PC-9 (cell line): Measurements from ENCODE around the gene MPL. TPM values are rescaled to one million over a fixed set of nuclear protein-coding genes. Genes with fewer than 3 reads are reported as not detected.

Experiments used
- BruUV-seq: library from RNA; stranded (reverse); fragments of 400-500 nt; replicated peaks from 2 replicates; lab custom pipeline; 2021; lab: Mats Ljungman, UMichigan
- CTCF ChIA-PET: fragments of 300-600 bp; sonication (Branson Sonifier 250); formaldehyde crosslinking; loops from one replicate; lab custom pipeline; 2022; ENCODE audit warnings: antibody characterized with exemption; lab: Charles Lee
- POLR2A ChIA-PET: fragments of 300-600 bp; sonication (Branson Sonifier 250); formaldehyde crosslinking; loops from one replicate; lab custom pipeline; 2022; ENCODE audit warnings: antibody characterized with exemption; ENCODE audit not compliant: unreplicated experiment; lab: Charles Lee
- DNase-seq, 2 experiments: peaks; one replicate each; pipeline versions ENCODE4 v3.0.0 to v3.0.0-alpha.2; 2015 to 2022; ENCODE audit warnings: mixed read lengths in 1 of 2
- H2AFZ ChIP-seq: fragments of 200-600 bp; sonication (generic); 2 replicates; pipeline ENCODE4 v1.8.1; 2017; ENCODE audit warnings: antibody characterized with exemption
- H3F3A ChIP-seq: fragments of 200-600 bp; sonication (generic); 2 replicates; pipeline ENCODE4 v1.8.1; 2017; ENCODE audit warnings: antibody characterized with exemption, mild to moderate bottlenecking, low read depth; ENCODE audit not compliant: insufficient read depth
- H3K27ac ChIP-seq: fragments of 200-600 bp; sonication (generic); 2 replicates; pipeline ENCODE4 v1.6.1; 2016; ENCODE audit warnings: mixed run types
- H3K27me3 ChIP-seq: fragments of 200-600 bp; sonication (generic); 2 replicates; pipeline ENCODE4 v1.6.1; 2016; ENCODE audit warnings: low read depth, mixed run types; ENCODE audit not compliant: insufficient read depth
- H3K36me3 ChIP-seq: fragments of 200-600 bp; sonication (generic); 2 replicates; pipeline ENCODE4 v1.6.1; 2016; ENCODE audit warnings: low read depth, mixed run types
- H3K4me1 ChIP-seq: fragments of 200-600 bp; sonication (generic); replicated peaks from 2 replicates; pipeline ENCODE4 v1.6.1; 2016; ENCODE audit warnings: mixed run types; ENCODE audit not compliant: insufficient read depth
- H3K4me2 ChIP-seq: fragments of 200-600 bp; sonication (generic); 2 replicates; pipeline ENCODE4 v1.6.1; 2017; ENCODE audit warnings: mixed run types
- H3K4me3 ChIP-seq: fragments of 200-600 bp; sonication (generic); 2 replicates; pipeline ENCODE4 v1.6.1; 2016; ENCODE audit warnings: mixed run types
- H3K79me2 ChIP-seq: fragments of 200-600 bp; sonication (generic); 2 replicates; pipeline ENCODE4 v1.6.1; 2017; ENCODE audit warnings: low read depth, mixed run types
- H3K9me2 ChIP-seq: fragments of 200-600 bp; sonication (generic); 2 replicates; pipeline ENCODE4 v1.8.1; 2017; ENCODE audit warnings: mild to moderate bottlenecking; ENCODE audit not compliant: insufficient read depth
- H3K9me3 ChIP-seq: fragments of 200-600 bp; sonication (generic); 2 replicates; pipeline ENCODE4 v1.8.1; 2016; ENCODE audit warnings: low read depth; ENCODE audit not compliant: insufficient read depth
- H4K20me1 ChIP-seq: fragments of 200-600 bp; sonication (generic); 2 replicates; pipeline ENCODE4 v1.8.1; 2017; ENCODE audit not compliant: insufficient read depth
- EZH2 ChIP-seq: fragments of 200-600 bp; sonication (generic); IDR thresholded peaks from 2 replicates; pipeline ENCODE4 v1.8.0; 2017; ENCODE audit warnings: antibody characterized with exemption, low read depth
- intact Hi-C: fragments of 100-400 bp; cut with micrococcal nuclease; formaldehyde crosslinking; loops from one replicate; pipeline ENCODE4 v1.10.0; 2022; ENCODE audit not compliant: unreplicated experiment
- total RNA-seq: library from RNA; stranded (reverse); gene quantifications from 2 replicates; pipeline ENCODE4 v1.2.3, GENCODE V29; 2021
- TF ChIP-seq, protein P1 (sequence below): fragments of 200-600 bp; sonication (generic); conservative IDR thresholded peaks from 2 replicates; pipeline ENCODE4 v1.6.1; 2017; ENCODE audit warnings: mixed run types, antibody characterized with exemption, mild to moderate bottlenecking, moderate library complexity

The MPL gene
- total RNA-seq, 1 experiment from 2014 or later, result 0.76 TPM

GRCh38 chr1:43339584-43340232 lies 2.1 kb downstream of the MPL start:
- peaks cover 23% of the 10 kb centered on the region for H3F3A ChIP-seq
- H3K79me2 ChIP-seq, result no peaks in the 10 kb centered on the region
- no peaks in the 10 kb centered on the region for H3K9me3 ChIP-seq
- H3K27ac ChIP-seq, result no peak overlapping the region
- intact Hi-C loops, result no loop called here
- DNase-seq, result no peak
- ChIA-PET POLR2A (no interaction called here), CTCF (no interaction called here)
- H2AFZ ChIP-seq, result no peak overlapping the region
- no peaks in the 10 kb centered on the region for H3K36me3 ChIP-seq
- peaks cover 24% of the 10 kb centered on the region for H3K4me1 ChIP-seq
- no peaks in the 10 kb centered on the region for H3K9me2 ChIP-seq
- H4K20me1 ChIP-seq, result no peaks in the 10 kb centered on the region
- H3K4me3 ChIP-seq, result no peak overlapping the region
- no peaks in the 10 kb centered on the region for H3K27me3 ChIP-seq
- TF ChIP-seq, protein P1, sequence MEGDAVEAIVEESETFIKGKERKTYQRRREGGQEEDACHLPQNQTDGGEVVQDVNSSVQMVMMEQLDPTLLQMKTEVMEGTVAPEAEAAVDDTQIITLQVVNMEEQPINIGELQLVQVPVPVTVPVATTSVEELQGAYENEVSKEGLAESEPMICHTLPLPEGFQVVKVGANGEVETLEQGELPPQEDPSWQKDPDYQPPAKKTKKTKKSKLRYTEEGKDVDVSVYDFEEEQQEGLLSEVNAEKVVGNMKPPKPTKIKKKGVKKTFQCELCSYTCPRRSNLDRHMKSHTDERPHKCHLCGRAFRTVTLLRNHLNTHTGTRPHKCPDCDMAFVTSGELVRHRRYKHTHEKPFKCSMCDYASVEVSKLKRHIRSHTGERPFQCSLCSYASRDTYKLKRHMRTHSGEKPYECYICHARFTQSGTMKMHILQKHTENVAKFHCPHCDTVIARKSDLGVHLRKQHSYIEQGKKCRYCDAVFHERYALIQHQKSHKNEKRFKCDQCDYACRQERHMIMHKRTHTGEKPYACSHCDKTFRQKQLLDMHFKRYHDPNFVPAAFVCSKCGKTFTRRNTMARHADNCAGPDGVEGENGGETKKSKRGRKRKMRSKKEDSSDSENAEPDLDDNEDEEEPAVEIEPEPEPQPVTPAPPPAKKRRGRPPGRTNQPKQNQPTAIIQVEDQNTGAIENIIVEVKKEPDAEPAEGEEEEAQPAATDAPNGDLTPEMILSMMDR, result no peak
- no peak for TF ChIP-seq EZH2
- no TSS peak for BruUV-seq
- H3K4me2 ChIP-seq, result no peak overlapping the region

- no peak overlapping the region for H3K4me3 ChIP-seq
- peaks cover 33% of the 10 kb centered on the region for H3K4me1 ChIP-seq
- TF ChIP-seq EZH2, result no peak
- TF ChIP-seq, protein P1, result no peak
- no peak overlapping the region for H2AFZ ChIP-seq
- intact Hi-C loops, result no loop called here
- DNase-seq, result no peak
- H3K9me3 ChIP-seq, result no peaks in the 10 kb centered on the region
- no peak overlapping the region for H3K4me2 ChIP-seq
- no peaks in the 10 kb centered on the region for H3K36me3 ChIP-seq
- H3K27me3 ChIP-seq, result no peaks in the 10 kb centered on the region
- H3K27ac ChIP-seq, result no peak overlapping the region
- POLR2A ChIA-PET, result no interaction called here
- CTCF ChIA-PET, result interaction anchor here (0.6 kb wide), 1 partner anchor 66 kb away, joined by 6 read pairs; no protein-coding TSS in a partner anchor
- no peaks in the 10 kb centered on the region for H4K20me1 ChIP-seq
- H3K79me2 ChIP-seq, result no peaks in the 10 kb centered on the region
- H3K9me2 ChIP-seq, result no peaks in the 10 kb centered on the region
- peaks cover 29% of the 10 kb centered on the region for H3F3A ChIP-seq
- no TSS peak for BruUV-seq
Measured at GRCh38 chr1:43340559-43340958, 2.9 kb downstream of the MPL start.

DNA sequence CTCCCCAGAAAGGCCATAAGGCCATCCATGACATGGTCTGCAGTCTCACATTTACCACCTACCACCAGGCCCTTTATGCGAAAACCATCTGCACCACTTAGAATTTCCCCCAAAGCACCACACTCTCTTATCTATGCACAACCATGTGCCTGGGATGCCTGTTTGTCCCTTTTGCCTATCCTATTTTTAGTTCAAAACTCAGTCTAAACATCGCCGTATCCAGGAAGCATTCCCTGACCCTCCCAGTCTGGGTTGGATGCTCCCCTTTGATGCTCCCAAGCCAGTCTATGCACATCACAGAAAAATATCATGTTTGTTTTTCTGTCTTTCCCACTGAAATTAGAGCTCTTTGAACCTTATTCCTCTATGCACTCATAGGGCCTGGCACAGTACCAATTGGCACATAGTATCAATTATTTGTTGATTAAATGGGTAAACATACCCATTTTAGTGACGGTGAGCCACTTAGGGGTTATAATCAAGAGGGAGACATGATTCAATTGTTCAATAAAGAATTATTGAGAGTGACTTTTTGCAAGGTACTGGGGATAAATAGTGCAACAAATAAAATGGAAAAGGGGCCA lies 6.7 kb downstream of the MPL start:
- Histone ChIP-seq H3K27me3 (no peaks in the 10 kb centered on the region), H3K4me2 (peak overlapping the region; percentile 56), H3K9me3 (no peaks in the 10 kb centered on the region), H3K79me2 (no peaks in the 10 kb centered on the region), H3K27ac (peak overlapping the region; percentile 62), H3K4me1 (peaks cover 55% of the 10 kb centered on the region), H2AFZ (no peak overlapping the region), H3F3A (peaks cover 50% of the 10 kb centered on the region), H3K4me3 (no peak overlapping the region), H3K36me3 (no peaks in the 10 kb centered on the region), H4K20me1 (no peaks in the 10 kb centered on the region), H3K9me2 (no peaks in the 10 kb centered on the region)
- CTCF ChIA-PET, result interaction anchor here (0.6 kb wide), 1 partner anchor 306 kb away, joined by 3 read pairs; the partner anchor contains the start of gene KDM4A
- intact Hi-C loops, result no loop called here
- POLR2A ChIA-PET, result interaction anchor here (0.6 kb wide), 3 partner anchors 14 to 574 kb away, joined by 4 to 12 read pairs (median 5); partner anchors contain the start of gene CDC20
- BruUV-seq, result no TSS peak
- no peak for TF ChIP-seq EZH2
- TF ChIP-seq, protein P1, result no peak
- no peak for DNase-seq
